SK-N-DZ (cell line): ENCODE results near the gene GNLY.
A peak's percentile ranks its signal among the peaks of the same experiment; 100 is the strongest.

Source experiments
- DNase-seq: peaks from one replicate; pipeline ENCODE4 v3.0.0-alpha.2; 2015; ENCODE audit warnings: low spot score
- small RNA-seq, 2 experiments: library from RNA; depleted of rRNA; stranded (forward); fragments of <200 nt; gene quantifications; one replicate each; pipeline ENCODE3, GENCODE V24; 2014

GNLY gene

DNA sequence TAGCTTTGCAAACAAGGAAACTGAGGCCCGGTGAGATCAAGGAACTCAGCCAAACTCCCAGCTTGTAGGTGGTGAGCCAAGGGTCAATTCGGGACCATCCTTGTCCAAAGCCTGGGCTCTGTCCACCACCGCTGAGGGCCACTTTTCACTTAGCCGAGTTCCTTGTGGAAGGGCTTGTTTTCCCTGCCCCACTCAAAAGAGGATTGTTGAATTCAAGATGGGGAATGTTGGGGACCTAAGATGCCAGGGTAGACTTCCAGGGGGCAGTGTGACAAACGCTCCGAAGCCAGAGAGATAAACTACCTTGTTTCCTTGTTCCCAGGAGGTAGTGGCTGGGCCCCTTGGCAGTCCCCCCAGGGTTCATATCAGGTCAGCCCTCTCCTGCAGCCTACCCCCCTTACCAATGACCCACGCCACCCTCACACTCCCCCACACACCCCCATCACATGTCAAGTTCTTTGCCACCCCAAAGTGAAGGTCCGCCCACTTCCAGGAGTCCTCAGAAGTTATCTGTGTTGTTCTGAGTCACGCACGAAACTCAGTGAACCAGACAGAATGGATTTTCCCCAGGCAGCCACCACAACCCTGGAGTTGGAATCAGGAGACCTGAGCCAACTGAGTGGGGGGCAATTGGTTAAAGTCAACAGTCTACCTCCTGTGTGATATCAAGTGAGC lies 49.3 kb downstream of the GNLY start:
- no peak for DNase-seq

DNA sequence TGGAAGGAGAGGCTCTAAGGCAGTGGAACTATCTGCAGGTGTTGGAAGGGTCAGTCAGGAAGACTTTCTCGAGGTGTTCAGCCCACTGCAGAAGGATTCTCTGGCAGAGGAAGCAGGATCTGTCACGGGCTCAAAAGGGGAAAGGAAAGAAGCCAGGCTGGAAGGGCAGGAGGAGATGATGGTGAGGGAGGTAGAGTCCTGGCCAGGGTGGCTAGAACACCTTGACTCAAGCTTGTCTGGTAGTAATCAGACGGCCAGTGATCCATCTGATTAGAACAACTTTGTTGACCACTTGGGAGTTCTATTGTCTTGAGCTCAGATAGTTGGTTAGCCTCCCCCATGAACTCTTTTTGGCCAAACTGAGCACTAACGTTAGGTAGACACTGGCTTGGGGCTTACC lies 49.9 kb downstream of the GNLY start:
- no peak for DNase-seq

DNA sequence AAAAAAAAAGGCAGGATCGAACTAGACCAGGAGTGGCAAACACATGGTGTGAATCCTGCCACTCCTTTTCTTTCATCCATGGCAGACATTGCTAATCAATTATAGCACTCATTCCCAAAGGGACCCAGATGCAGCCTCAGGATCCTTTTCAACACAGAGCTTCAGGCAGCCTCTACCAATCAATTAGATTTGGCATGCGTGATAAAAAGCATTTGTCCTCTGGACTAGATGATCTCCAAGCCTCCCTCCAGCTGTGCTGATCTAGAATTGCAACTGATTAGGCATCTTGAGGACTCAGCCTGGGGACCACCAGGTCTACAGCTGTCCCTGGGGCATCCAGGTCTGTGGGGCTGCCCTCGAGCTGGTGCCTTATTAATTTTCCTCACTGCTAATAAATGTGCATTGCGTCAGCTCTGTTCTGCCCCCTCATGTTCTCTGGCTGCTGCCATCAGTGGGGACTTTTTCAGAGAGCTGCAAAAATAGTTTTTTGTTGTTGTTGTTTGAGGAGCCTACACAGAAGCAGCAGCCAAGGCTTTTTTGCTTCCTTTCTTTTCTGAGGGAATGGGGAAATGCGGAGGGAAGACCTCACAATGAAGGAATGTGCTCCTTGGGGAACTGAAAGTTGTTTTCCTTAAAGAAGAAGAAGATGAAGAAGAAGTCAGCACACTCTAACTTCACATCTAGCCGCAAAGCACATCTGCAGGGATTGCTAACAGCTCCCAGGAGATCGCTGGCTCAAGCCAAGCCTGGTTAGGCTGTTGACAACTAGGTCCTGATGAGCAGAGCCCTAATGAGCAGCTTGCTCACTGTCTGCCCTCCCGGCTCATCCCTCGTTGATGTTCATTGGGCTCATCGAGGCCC lies 50.8 kb downstream of the GNLY start:
- DNase-seq: peak; percentile 42

DNA sequence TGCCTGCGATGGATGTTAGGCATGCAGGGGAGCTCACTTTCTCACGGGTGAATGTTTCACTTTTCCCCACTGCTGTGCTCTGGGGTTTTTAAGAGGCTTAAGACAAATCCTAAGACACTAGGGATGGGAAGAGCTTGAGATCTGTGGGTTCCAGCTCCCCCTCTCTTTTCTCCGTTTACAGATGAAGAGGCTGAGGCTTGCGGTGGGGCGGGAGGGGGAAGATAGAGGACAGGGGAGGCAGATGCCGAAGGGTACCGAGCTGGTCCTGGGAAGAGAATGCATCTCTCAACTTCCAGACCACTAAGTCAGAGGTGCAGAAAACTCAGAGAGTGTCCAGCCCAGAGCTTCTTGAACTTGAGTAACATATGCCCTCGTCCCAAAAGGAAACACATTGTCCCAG lies 51.5 kb downstream of the GNLY start:
- DNase-seq: no peak

DNA sequence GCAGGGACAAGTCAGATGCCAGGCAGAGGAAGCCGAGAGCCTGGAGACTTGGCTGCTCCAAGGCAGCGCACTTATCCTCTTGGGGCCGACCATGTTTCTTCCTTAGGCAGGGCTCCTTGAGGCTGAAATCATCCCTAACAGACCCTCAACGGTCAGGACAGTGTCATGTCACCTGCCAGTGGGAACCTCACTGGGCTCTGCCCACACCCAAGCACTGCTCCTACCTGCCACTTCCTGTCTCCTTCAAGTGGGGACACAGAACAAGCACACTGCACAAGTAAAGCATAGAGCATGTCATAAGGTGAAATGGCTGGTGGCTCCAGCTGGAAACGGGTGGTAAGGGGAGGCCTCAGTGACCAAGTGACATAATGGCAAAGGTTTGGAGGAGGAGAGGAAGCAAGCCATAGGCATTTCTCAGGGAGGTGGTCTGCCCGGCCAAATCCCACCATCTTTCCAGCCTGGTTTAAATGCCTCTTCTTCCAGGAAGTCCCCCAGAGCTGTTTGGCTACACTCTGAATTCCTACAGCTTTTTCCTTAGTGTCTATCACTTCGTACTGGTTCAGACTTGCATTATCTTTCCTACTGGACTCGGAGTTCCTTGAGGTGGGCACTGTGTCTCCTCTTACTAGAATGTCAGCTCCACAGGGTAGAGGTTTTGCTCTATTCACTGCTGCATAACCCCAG lies 52.3 kb downstream of the GNLY start:
- DNase-seq: no peak

DNA sequence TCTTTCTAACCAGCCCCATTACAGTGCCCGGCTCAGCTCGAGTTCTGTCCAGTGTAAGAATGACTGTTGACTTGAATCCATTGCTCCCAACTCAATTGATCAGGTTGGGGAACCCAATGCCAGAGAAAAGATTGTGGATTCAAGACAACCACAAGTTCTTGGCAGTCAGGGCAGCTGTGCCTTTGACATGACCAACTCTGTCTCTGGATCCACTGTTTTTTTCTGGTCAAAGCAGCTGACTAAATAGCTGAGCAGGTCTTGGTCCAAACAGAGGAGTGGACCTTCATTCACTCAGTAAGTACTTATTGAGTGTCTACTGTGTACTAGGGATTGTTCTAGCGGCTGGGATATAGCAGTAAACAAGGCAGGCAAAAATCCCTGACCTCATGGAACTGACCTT lies 53.3 kb downstream of the GNLY start:
- no peak for DNase-seq

DNA sequence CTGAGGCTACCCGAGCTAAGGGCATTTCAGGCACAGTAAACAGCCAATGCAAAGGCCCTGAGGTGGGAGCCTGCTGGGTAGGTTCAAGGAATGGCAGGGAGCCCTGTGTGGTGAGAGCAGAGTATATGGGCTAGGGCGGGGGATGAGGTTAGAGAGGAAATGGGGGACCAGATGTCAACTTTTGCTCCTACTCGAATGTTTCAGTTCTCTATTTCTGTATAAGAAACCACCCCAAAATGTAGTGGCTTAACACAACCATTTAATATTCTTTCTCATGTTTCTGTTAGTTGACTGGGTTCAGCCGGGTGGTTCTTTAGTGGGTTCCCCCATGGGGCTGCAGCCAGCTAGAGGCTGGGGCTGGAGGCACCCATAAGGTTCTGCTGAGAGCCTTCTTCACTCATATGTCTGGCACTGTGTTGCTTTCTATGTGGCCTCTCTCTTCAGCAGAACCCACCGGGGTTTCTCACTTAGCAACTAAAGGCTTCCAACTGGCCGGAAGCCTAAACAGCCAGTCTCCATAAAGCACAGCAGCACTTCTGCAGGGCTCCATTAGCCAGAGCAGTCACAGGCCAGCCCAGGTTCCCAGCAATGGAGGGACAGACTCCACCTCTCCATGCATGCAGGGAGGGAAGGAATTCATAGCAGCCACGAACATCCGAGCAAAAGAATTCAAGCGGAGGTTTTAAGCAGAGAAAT lies 54.0 kb downstream of the GNLY start:
- no peak for DNase-seq

Small RNAs within 50 kb of the gene (small RNA-seq; reads per million reads assigned to genes)
- gene RNU1-38P: 0.37 to 0.58 reads per million in 2 experiments
